ENCODE data around the gene GRK2.

DNA sequence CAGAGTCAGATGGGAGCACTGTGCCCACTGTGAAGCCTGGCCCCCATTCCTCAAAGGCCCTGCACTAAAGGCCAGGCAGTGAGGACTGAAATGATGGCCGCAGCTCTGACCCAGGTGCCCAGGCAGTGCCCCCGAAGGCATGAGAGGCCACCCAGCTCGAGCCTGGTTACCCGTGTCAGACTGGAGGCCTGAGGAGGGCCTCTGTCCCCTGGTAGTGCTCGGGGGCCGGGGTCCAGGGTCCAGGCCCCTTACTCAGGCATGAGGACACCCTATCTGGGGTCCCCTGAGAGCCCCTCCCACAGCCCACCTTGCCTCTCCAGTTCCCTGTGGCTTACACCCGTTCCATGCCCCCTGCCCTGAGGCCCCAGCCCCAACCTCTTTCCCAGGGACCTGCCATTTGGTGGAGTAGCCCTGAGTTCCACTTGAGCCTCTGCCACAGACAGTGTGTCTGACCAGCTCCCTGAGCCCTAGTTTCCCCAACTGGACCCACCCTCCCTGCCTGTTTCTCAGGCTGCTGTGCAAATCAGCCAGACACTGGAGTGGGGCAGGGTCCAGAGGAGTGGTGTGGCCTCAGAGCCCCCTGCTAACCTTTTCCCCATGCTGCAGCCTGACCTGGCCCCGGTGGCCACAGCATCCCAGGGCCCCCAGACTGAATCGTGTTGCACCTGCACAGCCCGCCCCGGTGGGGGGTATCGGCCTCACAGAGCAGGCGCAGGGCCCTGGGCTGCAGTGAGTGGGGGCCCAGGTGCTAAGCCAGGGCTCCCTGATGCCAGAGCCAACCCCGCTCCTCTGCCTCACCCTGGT is 12.1 kb downstream of the GRK2 start:
- no peak for TF ChIP-seq POLR2A (IDR thresholded peaks at IDR 0.05)
- TF ChIP-seq, protein P1, sequence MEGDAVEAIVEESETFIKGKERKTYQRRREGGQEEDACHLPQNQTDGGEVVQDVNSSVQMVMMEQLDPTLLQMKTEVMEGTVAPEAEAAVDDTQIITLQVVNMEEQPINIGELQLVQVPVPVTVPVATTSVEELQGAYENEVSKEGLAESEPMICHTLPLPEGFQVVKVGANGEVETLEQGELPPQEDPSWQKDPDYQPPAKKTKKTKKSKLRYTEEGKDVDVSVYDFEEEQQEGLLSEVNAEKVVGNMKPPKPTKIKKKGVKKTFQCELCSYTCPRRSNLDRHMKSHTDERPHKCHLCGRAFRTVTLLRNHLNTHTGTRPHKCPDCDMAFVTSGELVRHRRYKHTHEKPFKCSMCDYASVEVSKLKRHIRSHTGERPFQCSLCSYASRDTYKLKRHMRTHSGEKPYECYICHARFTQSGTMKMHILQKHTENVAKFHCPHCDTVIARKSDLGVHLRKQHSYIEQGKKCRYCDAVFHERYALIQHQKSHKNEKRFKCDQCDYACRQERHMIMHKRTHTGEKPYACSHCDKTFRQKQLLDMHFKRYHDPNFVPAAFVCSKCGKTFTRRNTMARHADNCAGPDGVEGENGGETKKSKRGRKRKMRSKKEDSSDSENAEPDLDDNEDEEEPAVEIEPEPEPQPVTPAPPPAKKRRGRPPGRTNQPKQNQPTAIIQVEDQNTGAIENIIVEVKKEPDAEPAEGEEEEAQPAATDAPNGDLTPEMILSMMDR (IDR thresholded peaks at IDR 0.05 in 4 of 5, conservative IDR thresholded peaks at IDR 0.05 in 1 of 5): no peak

Data from gastrocnemius medialis (tissue), 4 donors.